ENCODE results near the gene PPM1B. TPM values are rescaled to one million over a fixed set of nuclear protein-coding genes. Genes with fewer than 3 reads are reported as not detected.

Gene PPM1B
- total and polyA plus RNA-seq, 2 of the 4 experiments (the other 2 are of a cell fraction): 13.4 to 14.7 TPM

DNA sequence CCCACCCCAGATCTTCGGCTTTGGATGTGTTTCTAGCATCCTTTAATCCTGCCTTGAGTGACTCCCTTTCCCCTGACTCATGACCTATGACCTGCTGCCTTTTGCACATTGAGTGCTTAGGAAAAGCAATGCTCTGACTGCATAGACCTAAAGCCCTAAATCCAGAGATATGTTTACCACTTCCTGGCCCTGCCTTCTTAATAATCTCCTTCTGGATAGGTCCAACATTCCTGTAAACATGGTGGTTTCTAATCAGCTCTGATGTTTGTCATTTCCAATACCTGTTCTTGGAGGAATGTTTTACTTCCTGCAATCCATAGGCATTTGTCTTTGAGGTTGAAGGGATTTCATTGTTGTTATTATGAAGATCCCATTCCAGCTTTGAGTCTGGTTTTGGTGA lies 108.9 kb downstream of the PPM1B start:
- intact Hi-C loops (cut with micrococcal nuclease) (no loop called here), dilution Hi-C loops (cut with HindIII; ENCODE audit: low sequenced_read_pairs, unreplicated experiment) (no loop called here), in situ Hi-C loops (cut with MboI; ENCODE audit: low sequenced_read_pairs) (loop anchor here (25.0 kb wide), 1 partner anchor 190 kb away; no protein-coding TSS in a partner anchor)
- ATAC-seq (ENCODE audit: low read depth): no peak
- Histone ChIP-seq H3K18ac (ENCODE audit: low read depth, low read length) (no peak overlapping the region), H3K56ac (ENCODE audit: extremely low read depth, insufficient read depth, low read length) (no peak overlapping the region), H3K36me3 (ENCODE audit: control insufficient read depth, insufficient read depth, low read length) (no peaks in the 10 kb centered on the region), H4K91ac (ENCODE audit: insufficient read depth, low read depth, low read length) (no peak overlapping the region), H2AK9ac (replicated peaks; ENCODE audit: low read depth, low read length, poor library complexity) (no peak overlapping the region), H3K4me3 (ENCODE audit: insufficient read depth, low read depth, low read length) (no peak overlapping the region), H2BK5ac (ENCODE audit: low read depth, low read length, poor library complexity, severe bottlenecking) (no peak overlapping the region), H4K20me1 (ENCODE audit: insufficient read depth, low read length) (no peaks in the 10 kb centered on the region), H3K9ac (ENCODE audit: low read depth, low read length) (no peak overlapping the region), H3K23ac (ENCODE audit: low read depth, low read length) (no peak overlapping the region), H2AK5ac (ENCODE audit: low read depth, low read length) (no peak overlapping the region), H3K4ac (ENCODE audit: low read depth, low read length) (no peak overlapping the region), H4K8ac (ENCODE audit: low read depth in 2 of 2, low read length in 2 of 2) (no peak overlapping the region), H2BK20ac (ENCODE audit: low read depth, low read length) (no peak overlapping the region), H3K27me3 (ENCODE audit: control insufficient read depth, insufficient read depth, low read length) (peaks cover 3% of the 10 kb centered on the region), H3K14ac (replicated peaks; ENCODE audit: low read depth, low read length) (no peak overlapping the region), H3K9me3 (ENCODE audit: control insufficient read depth, insufficient read depth, low read length) (no peaks in the 10 kb centered on the region), H3K4me2 (ENCODE audit: low read depth, low read length) (no peak overlapping the region), H4K5ac (ENCODE audit: low read depth, low read length) (no peak overlapping the region), H2BK15ac (ENCODE audit: low read depth, low read length) (no peak overlapping the region), H3K27ac (ENCODE audit: insufficient read depth, low read length) (no peak overlapping the region), H3K79me1 (ENCODE audit: low read depth in 1 of 2, low read length in 2 of 2) (no peaks in the 10 kb centered on the region), H2BK120ac (ENCODE audit: low read depth, low read length) (no peak overlapping the region), H3K9me1 (ENCODE audit: insufficient read depth, low read length) (no peaks in the 10 kb centered on the region), H2AFZ (replicated peaks; ENCODE audit: low read length, poor library complexity) (no peak overlapping the region), H3K4me1 (ENCODE audit: control insufficient read depth, insufficient read depth, low read length) (peaks cover 3% of the 10 kb centered on the region; the same call in 1 of the 2 replicates)
- no peak for TF ChIP-seq MXI1 (IDR thresholded peaks at IDR 0.05; ENCODE audit: borderline replicate concordance, low read depth, low read length)
- TF ChIP-seq CEBPB (IDR thresholded peaks at IDR 0.05; ENCODE audit: low read depth, low read length): no peak
- TF ChIP-seq RFX5 (IDR thresholded peaks at IDR 0.05; ENCODE audit: low read depth, low read length): no peak
- TF ChIP-seq SMC3 (IDR thresholded peaks at IDR 0.05; ENCODE audit: low read depth, low read length): no peak
- no peak for TF ChIP-seq BHLHE40 (IDR thresholded peaks at IDR 0.05; ENCODE audit: low read depth, low read length)
- TF ChIP-seq NFE2L2 (IDR thresholded peaks at IDR 0.05; ENCODE audit: low read depth, low read length): no peak
- TF ChIP-seq RAD21 (IDR thresholded peaks at IDR 0.05; ENCODE audit: low read length): no peak
- no peak for TF ChIP-seq POLR2A (IDR thresholded peaks at IDR 0.05; ENCODE audit: low read depth, low read length)
- TF ChIP-seq FOS (IDR thresholded peaks at IDR 0.05; ENCODE audit: low read depth, low read length): no peak
- TF ChIP-seq MAFK (IDR thresholded peaks at IDR 0.05; ENCODE audit: low read depth, low read length): no peak
- POLR2A ChIA-PET (ENCODE audit: unreplicated experiment): no interaction called here
- no TSS peak for BruUV-seq (replicated peaks)
- CTCF ChIA-PET: interaction anchor here (0.9 kb wide), 1 partner anchor 32 kb away, joined by 3 read pairs; no protein-coding TSS in a partner anchor
- no peak for DNase-seq
- 20% methylated on average over 1 of the region's 1 CpG; no CpG with 5 or more reads in 1 of the 2 experiments for WGBS, 2 experiments (ENCODE audit: extremely low coverage in 2 of 2, insufficient read length in 1 of 2)

All from IMR-90 (cell line).